Measurements from ENCODE around the gene BCL2.
"Not testable (repeated sequence)": the region's sequence is repeated elsewhere in the genome, so short reads cannot be mapped to it uniquely, and the experiment has no call there.

DNA sequence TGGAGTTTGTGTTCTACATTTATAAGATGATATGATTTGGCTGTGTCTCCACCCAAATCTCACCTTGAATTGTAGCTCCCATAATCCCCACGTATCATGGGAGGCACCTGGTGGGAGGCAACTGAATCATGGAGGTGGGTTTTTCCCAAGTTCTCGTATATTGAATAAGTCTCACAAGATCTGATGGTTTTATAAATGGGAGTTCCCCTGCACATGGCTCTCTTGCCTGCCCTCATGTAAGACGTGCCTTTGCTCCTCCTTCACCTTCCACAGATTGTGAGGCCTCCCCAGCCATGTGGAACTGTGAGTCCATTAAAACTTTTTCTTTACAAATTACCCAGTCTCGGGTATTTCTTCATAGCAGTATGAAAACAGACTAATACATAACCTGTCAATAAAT is 83.6 kb downstream of the BCL2 start:
- TF ChIP-seq CTCF (IDR thresholded peaks at IDR 0.05); POLR2AphosphoS5 (IDR thresholded peaks at IDR 0.05); POLR2A (IDR thresholded peaks at IDR 0.05; ENCODE audit: low read depth): not testable (repeated sequence)
